AG09309 (cell line): Measurements from ENCODE around the gene TPTE2.

Source experiments
- DNase-seq: peaks from one replicate; pipeline ENCODE4 v3.0.0-alpha.2; 2010; ENCODE audit warnings: low read depth
- H3K4me3 ChIP-seq: 2 replicates; pipeline ENCODE4 v1.5.1; 2011; ENCODE audit warnings: mild to moderate bottlenecking, low read depth, low read length, moderate library complexity; ENCODE audit not compliant: control insufficient read depth
- TF ChIP-seq, protein P1 (sequence below): IDR thresholded peaks from 2 replicates; pipeline ENCODE4 v1.5.1; 2011; ENCODE audit warnings: mild to moderate bottlenecking, low read depth, low read length, inconsistent platforms; ENCODE audit not compliant: insufficient read depth, control insufficient read depth; ENCODE audit errors: missing control alignments

Gene TPTE2

DNA sequence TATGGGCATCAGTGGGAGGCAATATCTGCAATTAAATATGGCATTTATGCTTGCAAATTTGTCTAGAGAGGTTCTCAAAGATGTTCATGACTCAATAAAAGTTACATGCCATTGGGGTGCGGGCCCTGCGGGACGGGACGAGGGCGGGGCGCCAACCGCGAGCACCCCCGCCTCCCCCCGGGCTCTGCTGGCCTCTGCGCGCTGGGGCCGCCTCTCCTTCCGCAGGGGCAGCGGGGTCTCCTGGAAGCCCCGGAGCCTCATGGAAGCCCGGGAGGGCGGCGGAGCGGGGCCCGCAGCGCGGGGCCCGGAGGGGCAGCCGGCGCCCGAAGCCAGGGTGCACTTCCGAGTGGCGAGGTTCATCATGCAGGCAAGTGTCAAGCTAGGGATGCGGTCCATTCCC is 179.2 kb downstream of the TPTE2 start:
- no peak overlapping the region for H3K4me3 ChIP-seq
- no peak for DNase-seq
- TF ChIP-seq, protein P1, sequence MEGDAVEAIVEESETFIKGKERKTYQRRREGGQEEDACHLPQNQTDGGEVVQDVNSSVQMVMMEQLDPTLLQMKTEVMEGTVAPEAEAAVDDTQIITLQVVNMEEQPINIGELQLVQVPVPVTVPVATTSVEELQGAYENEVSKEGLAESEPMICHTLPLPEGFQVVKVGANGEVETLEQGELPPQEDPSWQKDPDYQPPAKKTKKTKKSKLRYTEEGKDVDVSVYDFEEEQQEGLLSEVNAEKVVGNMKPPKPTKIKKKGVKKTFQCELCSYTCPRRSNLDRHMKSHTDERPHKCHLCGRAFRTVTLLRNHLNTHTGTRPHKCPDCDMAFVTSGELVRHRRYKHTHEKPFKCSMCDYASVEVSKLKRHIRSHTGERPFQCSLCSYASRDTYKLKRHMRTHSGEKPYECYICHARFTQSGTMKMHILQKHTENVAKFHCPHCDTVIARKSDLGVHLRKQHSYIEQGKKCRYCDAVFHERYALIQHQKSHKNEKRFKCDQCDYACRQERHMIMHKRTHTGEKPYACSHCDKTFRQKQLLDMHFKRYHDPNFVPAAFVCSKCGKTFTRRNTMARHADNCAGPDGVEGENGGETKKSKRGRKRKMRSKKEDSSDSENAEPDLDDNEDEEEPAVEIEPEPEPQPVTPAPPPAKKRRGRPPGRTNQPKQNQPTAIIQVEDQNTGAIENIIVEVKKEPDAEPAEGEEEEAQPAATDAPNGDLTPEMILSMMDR, result no peak
